SU-DHL-6 (cell line): Measurements from ENCODE around the gene ADSS2.

Experiments
- H2AFZ ChIP-seq: fragments of 200-600 bp; sonication (generic); 2 replicates; pipeline ENCODE4 v1.6.1; 2014; ENCODE audit warnings: low read depth, mild to moderate bottlenecking, moderate library complexity, mixed read lengths, antibody characterized with exemption, low read length; ENCODE audit not compliant: severe bottlenecking
- H3F3A ChIP-seq: fragments of 200-600 bp; shearing (Covaris generic); 2 replicates; pipeline ENCODE4 v1.6.0; 2016; ENCODE audit warnings: antibody characterized with exemption, mild to moderate bottlenecking; ENCODE audit not compliant: insufficient read depth
- H3K27ac ChIP-seq: fragments of 200-600 bp; sonication (generic); 2 replicates; pipeline ENCODE4 v1.5.1; 2016; ENCODE audit warnings: low read depth, mild to moderate bottlenecking, low read length, moderate library complexity, mixed read lengths
- H3K27me3 ChIP-seq: fragments of 200-600 bp; sonication (generic), shearing (Covaris generic); 2 replicates; pipeline ENCODE4 v1.6.0; 2014; ENCODE audit warnings: mild to moderate bottlenecking, low read length
- H3K36me3 ChIP-seq: fragments of 200-600 bp; sonication (generic); 2 replicates; pipeline ENCODE4 v1.6.1; 2014; ENCODE audit warnings: mild to moderate bottlenecking, low read length, mixed read lengths
- H3K4me2 ChIP-seq: fragments of 300-600, 200-600 bp; shearing (Covaris generic), sonication (generic); 2 replicates; pipeline ENCODE4 v1.6.0; 2014; ENCODE audit warnings: low read length, low read depth, mild to moderate bottlenecking; ENCODE audit not compliant: poor library complexity, severe bottlenecking
- H3K4me3 ChIP-seq: fragments of 200-600 bp; sonication (generic); 2 replicates; pipeline ENCODE4 v1.5.1; 2014; ENCODE audit warnings: antibody characterized with exemption, low read length, mild to moderate bottlenecking, mixed read lengths; ENCODE audit not compliant: insufficient read depth, poor library complexity, severe bottlenecking
- H3K79me2 ChIP-seq: fragments of 200-600 bp; sonication (generic); 2 replicates; pipeline ENCODE4 v1.6.1; 2014; ENCODE audit warnings: mild to moderate bottlenecking, low read length, moderate library complexity; ENCODE audit not compliant: insufficient read depth
- H3K9ac ChIP-seq: fragments of 200-600 bp; sonication (generic); 2 replicates; pipeline ENCODE4 v1.7.0; 2014; ENCODE audit warnings: mild to moderate bottlenecking, low read length
- H3K9me2 ChIP-seq: fragments of 200-600 bp; sonication (generic); replicated peaks from 2 replicates; pipeline ENCODE4 v1.6.1; 2014; ENCODE audit warnings: low read length; ENCODE audit not compliant: insufficient read depth
- H3K9me3 ChIP-seq: fragments of 200-600 bp; sonication (generic); 2 replicates; pipeline ENCODE4 v1.6.1; 2014; ENCODE audit warnings: low read length, mixed read lengths; ENCODE audit not compliant: insufficient read depth
- H4K20me1 ChIP-seq: fragments of 200-600 bp; sonication (generic); 2 replicates; pipeline ENCODE4 v1.6.1; 2014; ENCODE audit warnings: low read depth, mild to moderate bottlenecking, antibody characterized with exemption, low read length, moderate library complexity, mixed read lengths
- CTCF ChIP-seq: fragments of 200-600 bp; sonication (generic); IDR thresholded peaks from one replicate; pipeline ENCODE4 v1.5.1; 2017; ENCODE audit warnings: antibody characterized with exemption, mild to moderate bottlenecking, low read length, moderate library complexity; ENCODE audit not compliant: insufficient read depth, poor library complexity, severe bottlenecking
- EZH2phosphoT487 ChIP-seq: fragments of 200-600 bp; sonication (generic), shearing (Covaris generic); conservative IDR thresholded peaks from 2 replicates; pipeline ENCODE4 v1.6.1; 2018; ENCODE audit warnings: mild to moderate bottlenecking, antibody characterized with exemption, low read length, moderate library complexity, mixed read lengths

The ADSS2 gene

GRCh38 chr1:244445320-244446181, 6.2 kb downstream of the ADSS2 start:
- TF ChIP-seq CTCF, result no peak
- TF ChIP-seq EZH2phosphoT487, result no peak
- Histone ChIP-seq H3K9ac (no peak overlapping the region), H3K79me2 (peaks cover 98% of the 10 kb centered on the region), H3K9me3 (no peaks in the 10 kb centered on the region), H2AFZ (no peak overlapping the region), H3K27me3 (no peaks in the 10 kb centered on the region), H3K4me2 (no peak overlapping the region), H3K9me2 (no peaks in the 10 kb centered on the region), H3K27ac (no peak overlapping the region), H3K4me3 (no peak overlapping the region), H3K36me3 (peaks cover 33% of the 10 kb centered on the region; the same call in 1 of the 2 replicates), H4K20me1 (peaks cover 25% of the 10 kb centered on the region; the same call in 1 of the 2 replicates), H3F3A (no peaks in the 10 kb centered on the region)

- no peaks in the 10 kb centered on the region for H3K9me3 ChIP-seq
- TF ChIP-seq EZH2phosphoT487 (no peak), CTCF (no peak)
- no peak overlapping the region for H3K4me2 ChIP-seq
- no peaks in the 10 kb centered on the region for H3K27me3 ChIP-seq
- no peak overlapping the region for H2AFZ ChIP-seq
- H4K20me1 ChIP-seq, result peaks cover 21% of the 10 kb centered on the region; the same call in 1 of the 2 replicates
- H3K4me3 ChIP-seq, result no peak overlapping the region
- no peak overlapping the region for H3K27ac ChIP-seq
- H3K9ac ChIP-seq, result no peak overlapping the region
- H3K79me2 ChIP-seq, result peaks cover 98% of the 10 kb centered on the region
- no peaks in the 10 kb centered on the region for H3F3A ChIP-seq
- H3K36me3 ChIP-seq, result peaks cover 29% of the 10 kb centered on the region; the same call in 1 of the 2 replicates
- H3K9me2 ChIP-seq, result no peaks in the 10 kb centered on the region
Observed at GRCh38 chr1:244444854-244445253, 6.9 kb downstream of the ADSS2 start.

GRCh38 chr1:244442850-244443249, 8.9 kb downstream of the ADSS2 start:
- Histone ChIP-seq H3K4me2 (no peak overlapping the region), H3K9me3 (no peaks in the 10 kb centered on the region), H4K20me1 (peaks cover 21% of the 10 kb centered on the region; the same call in 1 of the 2 replicates), H3K36me3 (peaks cover 13% of the 10 kb centered on the region; the same call in 1 of the 2 replicates), H3K27me3 (no peaks in the 10 kb centered on the region), H3K9ac (no peak overlapping the region), H2AFZ (no peak overlapping the region), H3F3A (no peaks in the 10 kb centered on the region), H3K27ac (no peak overlapping the region), H3K79me2 (peaks cover 98% of the 10 kb centered on the region), H3K4me3 (no peak overlapping the region), H3K9me2 (no peaks in the 10 kb centered on the region)
- TF ChIP-seq EZH2phosphoT487, result no peak
- no peak for TF ChIP-seq CTCF
